Neuronal stem cell (in vitro differentiated cells): Measurements from ENCODE around the gene RAC2.

Experiments
- DNase-seq: peaks from one replicate; pipeline ENCODE4 v3.0.0-alpha.2; 2013; ENCODE audit warnings: low spot score
- H2AFZ ChIP-seq: one replicate; pipeline ENCODE4 v1.6.1; 2013; ENCODE audit warnings: mild to moderate bottlenecking, low read length, inconsistent platforms
- H2AK5ac ChIP-seq: 2 replicates; pipeline ENCODE4 v1.6.1; 2013; ENCODE audit warnings: low read depth, mild to moderate bottlenecking, inconsistent platforms, low read length, moderate library complexity, mixed read lengths
- H2BK120ac ChIP-seq: 2 replicates; pipeline ENCODE4 v1.6.1; 2013; ENCODE audit warnings: low read depth, mild to moderate bottlenecking, inconsistent platforms, low read length, moderate library complexity, mixed read lengths
- H2BK12ac ChIP-seq: one replicate; pipeline ENCODE4 v1.6.1; 2013; ENCODE audit warnings: low read length, inconsistent platforms
- H2BK15ac ChIP-seq: 2 replicates; pipeline ENCODE4 v1.6.1; 2013; ENCODE audit warnings: mild to moderate bottlenecking, low read length, inconsistent platforms, mixed read lengths
- H2BK5ac ChIP-seq: one replicate; pipeline ENCODE4 v1.6.1; 2013; ENCODE audit warnings: inconsistent platforms, mild to moderate bottlenecking, low read length, moderate library complexity
- H3K14ac ChIP-seq: one replicate; pipeline ENCODE4 v1.6.1; 2013; ENCODE audit warnings: low read length, inconsistent platforms
- H3K18ac ChIP-seq: 2 replicates; pipeline ENCODE4 v1.6.1; 2013; ENCODE audit warnings: low read length, inconsistent platforms
- H3K23ac ChIP-seq: 2 replicates; pipeline ENCODE4 v1.6.1; 2013; ENCODE audit warnings: low read depth, mild to moderate bottlenecking, mixed read lengths, low read length, inconsistent platforms; ENCODE audit not compliant: poor library complexity
- H3K27ac ChIP-seq: replicated peaks from 3 replicates; pipeline ENCODE4 v1.5.1; 2013; ENCODE audit warnings: low read length, inconsistent platforms
- H3K27me3 ChIP-seq, 3 experiments: 2 replicates each; pipeline ENCODE4 v1.6.1; 2013; ENCODE audit warnings: low read length in 3 of 3, mild to moderate bottlenecking in 2 of 3, inconsistent platforms in 1 of 3, low read depth in 1 of 3, mixed read lengths in 1 of 3, moderate library complexity in 1 of 3; ENCODE audit not compliant: control insufficient read depth in 3 of 3, insufficient read depth in 3 of 3
- H3K36me3 ChIP-seq, 2 donors: replicated peaks in 1 of 2; 2 replicates each; pipeline ENCODE4 v1.6.1; 2013; ENCODE audit warnings: low read length in 2 of 2; ENCODE audit not compliant: control insufficient read depth in 2 of 2, insufficient read depth in 2 of 2
- H3K4ac ChIP-seq: 2 replicates; pipeline ENCODE4 v1.6.1; 2013; ENCODE audit warnings: inconsistent platforms, mild to moderate bottlenecking, low read length, moderate library complexity
- H3K4me1 ChIP-seq, 2 donors: 1 replicate in 1 of 2; 2 replicates in 1 of 2; pipeline ENCODE4 v1.6.1; 2013; ENCODE audit warnings: low read length in 2 of 2, low read depth in 1 of 2; ENCODE audit not compliant: control insufficient read depth in 2 of 2, insufficient read depth in 1 of 2
- H3K4me2 ChIP-seq: one replicate; pipeline ENCODE4 v1.6.1; 2013; ENCODE audit warnings: mild to moderate bottlenecking, low read length, inconsistent platforms; ENCODE audit not compliant: insufficient read depth, poor library complexity, severe bottlenecking
- H3K4me3 ChIP-seq, 2 donors: 2 replicates each; pipeline ENCODE4 v1.5.1; 2013; ENCODE audit warnings: low read length in 2 of 2, mild to moderate bottlenecking in 2 of 2, inconsistent platforms in 1 of 2, moderate library complexity in 1 of 2
- H3K79me1 ChIP-seq: one replicate; pipeline ENCODE4 v1.6.1; 2013; ENCODE audit warnings: low read depth, mild to moderate bottlenecking, inconsistent platforms, low read length, moderate library complexity
- H3K9ac ChIP-seq: one replicate; pipeline ENCODE4 v1.6.1; 2013; ENCODE audit warnings: mild to moderate bottlenecking, low read depth, low read length, inconsistent platforms; ENCODE audit not compliant: poor library complexity
- H3K9me3 ChIP-seq, 2 donors: replicated peaks in 1 of 2; 2 replicates each; pipeline versions ENCODE3 to v1.6.1; 2013; ENCODE audit warnings: low read length in 2 of 2, mild to moderate bottlenecking in 2 of 2, inconsistent platforms in 1 of 2, low read depth in 1 of 2, mixed read lengths in 1 of 2, moderate library complexity in 1 of 2; ENCODE audit not compliant: control insufficient read depth in 2 of 2, insufficient read depth in 1 of 2
- H4K8ac ChIP-seq: one replicate; pipeline ENCODE4 v1.6.1; 2013; ENCODE audit warnings: low read depth, mild to moderate bottlenecking, inconsistent platforms, low read length, moderate library complexity
- H4K91ac ChIP-seq: one replicate; pipeline ENCODE4 v1.6.1; 2013; ENCODE audit warnings: low read length, low read depth, mild to moderate bottlenecking, inconsistent platforms; ENCODE audit not compliant: poor library complexity
- whole genome bisulfite sequencing, 2 donors: extraction: QIAGEN DNeasy Blood & Tissue Kit; methylation state at CpG; one replicate each; pipeline ENCODE4 v1.1.7; 2013; ENCODE audit warnings: missing lambda C conversion rate in 2 of 2, mixed read lengths in 1 of 2; ENCODE audit not compliant: insufficient read length in 2 of 2, insufficient replicate concordance in 1 of 2; ENCODE audit errors: extremely low coverage in 2 of 2; 5-methylcytosine and 5-hydroxymethylcytosine counted together

RAC2 gene

GRCh38 chr22:37273126-37273845, 29.2 kb upstream of the RAC2 start:
- no peak overlapping the region for H2BK15ac ChIP-seq
- H2BK120ac ChIP-seq = no peak overlapping the region
- no peak overlapping the region for H4K8ac ChIP-seq
- H3K27me3 ChIP-seq = peaks cover 0 to 16% (median 0%) of the 10 kb centered on the region in 3 experiments
- H3K4me3 ChIP-seq = no peak overlapping the region
- no peak for DNase-seq
- H3K79me1 ChIP-seq = no peaks in the 10 kb centered on the region
- H3K9me3 ChIP-seq = no peaks in the 10 kb centered on the region
- H2BK5ac ChIP-seq = peak overlapping the region; percentile 11
- H4K91ac ChIP-seq = no peak overlapping the region
- WGBS, 2 donors = no CpG with 5 or more reads among the region's 17 CpGs
- no peak overlapping the region for H3K23ac ChIP-seq
- no peak overlapping the region for H2BK12ac ChIP-seq
- no peak overlapping the region for H3K14ac ChIP-seq
- H3K4me2 ChIP-seq = no peak overlapping the region
- no peaks in the 10 kb centered on the region for H3K36me3 ChIP-seq
- H3K4ac ChIP-seq = no peak overlapping the region
- H2AFZ ChIP-seq = peak overlapping the region; percentile 35
- no peak overlapping the region for H2AK5ac ChIP-seq
- no peaks in the 10 kb centered on the region for H3K4me1 ChIP-seq
- no peak overlapping the region for H3K18ac ChIP-seq
- H3K27ac ChIP-seq = no peak overlapping the region
- H3K9ac ChIP-seq = no peak overlapping the region

- H3K79me1 ChIP-seq = no peaks in the 10 kb centered on the region
- no peak overlapping the region for H2BK15ac ChIP-seq
- H4K8ac ChIP-seq = no peak overlapping the region
- no peak overlapping the region for H3K14ac ChIP-seq
- no peaks in the 10 kb centered on the region for H3K9me3 ChIP-seq
- H3K18ac ChIP-seq = no peak overlapping the region
- H2AFZ ChIP-seq = no peak overlapping the region
- no peak overlapping the region for H3K4ac ChIP-seq
- H2BK12ac ChIP-seq = no peak overlapping the region
- H3K27me3 ChIP-seq = peaks cover 0 to 16% (median 0%) of the 10 kb centered on the region in 3 experiments
- H3K36me3 ChIP-seq = no peaks in the 10 kb centered on the region
- no peak overlapping the region for H3K4me2 ChIP-seq
- H3K9ac ChIP-seq = no peak overlapping the region
- DNase-seq = no peak
- no peak overlapping the region for H2BK120ac ChIP-seq
- no peak overlapping the region for H2AK5ac ChIP-seq
- no peak overlapping the region for H3K23ac ChIP-seq
- no peak overlapping the region for H4K91ac ChIP-seq
- no CpG with 5 or more reads among the region's 8 CpGs for WGBS, 2 donors
- no peak overlapping the region for H3K27ac ChIP-seq
- H2BK5ac ChIP-seq = no peak overlapping the region
- H3K4me3 ChIP-seq = no peak overlapping the region
- H3K4me1 ChIP-seq = peaks cover 0 to 1% of the 10 kb centered on the region in 2 donors
Measured at GRCh38 chr22:37270928-37271650, 27.0 kb upstream of the RAC2 start.

- no peak overlapping the region for H3K23ac ChIP-seq
- H2BK120ac ChIP-seq = no peak overlapping the region
- no peak overlapping the region for H2BK15ac ChIP-seq
- no peak overlapping the region for H3K18ac ChIP-seq
- H3K4me3 ChIP-seq = no peak overlapping the region
- H4K8ac ChIP-seq = no peak overlapping the region
- no peak overlapping the region for H3K27ac ChIP-seq
- H3K36me3 ChIP-seq = no peaks in the 10 kb centered on the region
- H4K91ac ChIP-seq = no peak overlapping the region
- no peak overlapping the region for H3K14ac ChIP-seq
- H2BK5ac ChIP-seq = no peak overlapping the region
- H3K4ac ChIP-seq = no peak overlapping the region
- H3K79me1 ChIP-seq = no peaks in the 10 kb centered on the region
- H3K4me2 ChIP-seq = no peak overlapping the region
- H3K4me1 ChIP-seq = peaks cover 0 to 1% of the 10 kb centered on the region in 2 donors
- H2BK12ac ChIP-seq = no peak overlapping the region
- no peak overlapping the region for H3K9ac ChIP-seq
- no peak overlapping the region for H2AFZ ChIP-seq
- no peak for DNase-seq
- H3K9me3 ChIP-seq = no peaks in the 10 kb centered on the region
- H3K27me3 ChIP-seq = peaks cover 0 to 16% (median 0%) of the 10 kb centered on the region in 3 experiments
- H2AK5ac ChIP-seq = no peak overlapping the region
- WGBS, 2 donors = no CpG with 5 or more reads among the region's 8 CpGs
Measured at GRCh38 chr22:37269936-37270678, 26.0 kb upstream of the RAC2 start.
